DLD1 (cell line): ENCODE results near the gene SMARCA4.

Experiments used
- in situ Hi-C: cut with HindIII; loops from 2 replicates; pipeline ENCODE4 v1.10.0; 2017; ENCODE audit warnings: low sequenced_read_pairs

The SMARCA4 gene

DNA sequence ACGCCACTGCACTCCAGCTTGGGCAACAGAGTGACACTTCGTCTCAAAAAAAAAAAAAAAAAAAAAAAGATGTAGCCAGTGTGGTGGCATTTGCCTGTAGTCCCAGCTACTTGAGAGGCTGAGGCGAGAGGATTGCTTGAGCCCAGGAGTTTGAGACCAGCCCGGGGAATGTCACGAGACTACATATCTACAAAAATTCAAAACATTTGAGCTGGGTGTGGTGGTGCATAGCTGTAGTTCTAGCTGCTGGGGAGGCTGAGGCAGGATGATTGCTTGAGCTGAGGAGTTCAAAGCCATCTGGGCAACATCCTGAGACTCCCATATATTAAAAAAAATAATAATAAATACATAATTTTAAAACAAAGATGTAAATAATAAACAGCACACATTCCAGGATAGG lies 46.6 kb downstream of the SMARCA4 start:
- in situ Hi-C loops, result no loop called here

- in situ Hi-C loops, result no loop called here
Measured at GRCh38 chr19:11007962-11008532, 47.2 kb downstream of the SMARCA4 start.

- in situ Hi-C loops, result no loop called here
Measured at GRCh38 chr19:11010041-11010440, 49.2 kb downstream of the SMARCA4 start.

GRCh38 chr19:11012507-11012906 lies 51.7 kb downstream of the SMARCA4 start:
- in situ Hi-C loops, result no loop called here

DNA sequence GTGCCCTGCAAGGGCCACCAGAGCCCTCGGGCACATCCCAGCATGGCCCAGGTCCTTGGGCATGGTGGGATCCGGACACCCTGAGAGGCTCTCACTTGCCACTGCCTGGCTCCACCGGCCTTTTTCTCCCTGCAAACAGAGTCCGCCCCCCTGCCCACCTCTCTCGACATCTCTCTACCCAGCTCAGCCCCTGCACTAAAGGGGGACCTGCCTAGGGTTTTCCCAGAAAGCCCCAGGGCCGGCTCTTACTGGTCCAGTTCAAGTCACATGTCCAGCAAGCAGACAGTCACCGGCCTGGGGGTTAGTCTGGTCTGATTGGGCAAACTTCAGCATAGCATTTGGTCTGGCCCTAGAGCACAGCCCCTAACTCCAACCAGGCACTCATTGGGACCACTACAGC lies 52.9 kb downstream of the SMARCA4 start:
- in situ Hi-C loops, result no loop called here

DNA sequence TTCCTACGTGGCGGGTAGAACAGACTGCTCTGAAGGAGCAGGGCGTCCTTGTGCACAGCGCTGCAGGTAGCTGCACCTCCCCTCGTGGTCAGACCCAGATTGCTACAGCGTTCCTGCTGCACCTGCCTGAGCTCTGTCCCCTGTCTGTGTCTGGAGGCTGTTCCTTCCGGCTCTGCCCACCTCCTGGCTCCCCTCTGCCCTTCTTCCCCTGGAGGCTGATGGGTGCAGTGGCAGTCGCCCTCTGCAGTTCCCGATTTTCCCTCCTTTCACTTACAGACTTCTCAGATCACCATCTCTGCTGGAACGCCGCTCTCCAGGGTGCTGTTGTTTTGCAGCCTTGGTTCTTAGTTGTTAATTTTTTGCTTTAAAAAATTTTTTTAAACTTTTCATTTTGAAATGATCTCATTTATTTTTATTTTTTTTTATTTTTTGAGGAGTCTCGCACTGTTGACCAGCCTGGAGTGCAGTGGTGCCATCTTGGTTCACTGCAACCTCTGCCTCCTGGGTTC lies 53.6 kb downstream of the SMARCA4 start:
- in situ Hi-C loops, result no loop called here

GRCh38 chr19:11016631-11017030 lies 55.8 kb downstream of the SMARCA4 start:
- in situ Hi-C loops, result no loop called here

GRCh38 chr19:11017275-11018035 lies 56.6 kb downstream of the SMARCA4 start:
- in situ Hi-C loops, result no loop called here

GRCh38 chr19:11018179-11018578 lies 57.3 kb downstream of the SMARCA4 start:
- in situ Hi-C loops, result no loop called here

GRCh38 chr19:11018763-11019162 lies 57.9 kb downstream of the SMARCA4 start:
- in situ Hi-C loops, result no loop called here

DNA sequence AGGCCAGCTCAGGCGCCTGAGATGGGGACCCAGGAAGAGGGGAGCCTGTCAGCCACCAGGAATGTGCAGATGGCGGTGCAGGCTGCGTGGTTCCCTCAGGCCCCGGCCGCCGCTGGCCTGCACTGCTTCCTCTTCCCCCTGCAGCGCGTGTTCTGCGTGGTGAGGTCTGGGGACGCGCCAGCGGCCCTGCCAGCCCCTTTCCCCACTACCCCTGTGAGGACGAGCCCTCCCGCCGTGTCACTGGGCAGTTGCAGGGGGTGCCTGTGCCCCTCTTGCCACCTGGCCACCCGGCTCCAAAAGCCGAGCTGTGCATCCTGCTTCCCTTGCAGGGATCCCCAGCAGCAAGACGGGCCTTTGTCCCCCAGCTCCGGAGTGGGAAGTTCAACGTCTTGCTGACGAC lies 58.4 kb downstream of the SMARCA4 start:
- in situ Hi-C loops, result no loop called here

GRCh38 chr19:11019824-11020223 lies 59.0 kb downstream of the SMARCA4 start:
- in situ Hi-C loops, result no loop called here

- in situ Hi-C loops, result no loop called here
Measured at GRCh38 chr19:11020423-11020822, 59.6 kb downstream of the SMARCA4 start.

DNA sequence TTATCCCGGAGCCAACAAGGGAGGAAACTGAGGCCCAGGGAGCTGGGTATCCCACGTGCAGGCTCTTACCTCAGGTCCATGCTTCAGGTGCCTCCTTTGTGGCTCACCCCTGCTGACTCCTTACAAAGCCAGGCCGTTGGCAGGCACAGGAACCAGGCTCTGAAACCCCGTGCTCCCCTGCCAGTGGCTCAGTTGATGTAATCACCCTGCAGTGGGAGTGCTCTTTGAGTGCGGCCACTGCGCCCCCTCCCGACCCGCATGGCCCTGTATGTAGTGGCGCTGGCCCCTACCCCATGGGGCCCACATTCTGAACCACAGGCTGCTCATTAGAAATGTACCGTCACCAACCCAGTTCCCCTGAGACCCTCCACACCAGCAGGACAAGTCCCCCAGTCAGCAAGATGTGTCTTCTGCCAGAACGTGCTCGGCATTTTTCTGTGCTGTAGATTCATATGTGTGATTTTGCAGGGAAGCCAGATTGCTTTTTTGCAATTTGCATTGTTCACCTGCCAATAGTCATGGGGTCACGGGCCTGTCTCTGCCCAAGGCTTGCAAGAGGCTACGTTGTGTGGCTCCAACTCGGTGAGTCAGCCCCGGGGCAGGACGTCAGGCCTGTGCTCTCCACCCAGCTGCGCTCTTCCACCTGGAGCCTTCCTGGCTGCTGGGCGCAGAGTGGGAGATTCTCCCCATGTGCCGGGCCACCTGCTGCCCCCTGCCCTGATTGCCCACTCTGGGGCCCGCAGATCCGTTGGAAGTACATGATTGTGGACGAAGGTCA lies 60.3 kb downstream of the SMARCA4 start:
- in situ Hi-C loops, result no loop called here

GRCh38 chr19:11021760-11022144 lies 60.9 kb downstream of the SMARCA4 start:
- in situ Hi-C loops, result no loop called here

GRCh38 chr19:11023016-11023415 lies 62.2 kb downstream of the SMARCA4 start:
- in situ Hi-C loops, result no loop called here

DNA sequence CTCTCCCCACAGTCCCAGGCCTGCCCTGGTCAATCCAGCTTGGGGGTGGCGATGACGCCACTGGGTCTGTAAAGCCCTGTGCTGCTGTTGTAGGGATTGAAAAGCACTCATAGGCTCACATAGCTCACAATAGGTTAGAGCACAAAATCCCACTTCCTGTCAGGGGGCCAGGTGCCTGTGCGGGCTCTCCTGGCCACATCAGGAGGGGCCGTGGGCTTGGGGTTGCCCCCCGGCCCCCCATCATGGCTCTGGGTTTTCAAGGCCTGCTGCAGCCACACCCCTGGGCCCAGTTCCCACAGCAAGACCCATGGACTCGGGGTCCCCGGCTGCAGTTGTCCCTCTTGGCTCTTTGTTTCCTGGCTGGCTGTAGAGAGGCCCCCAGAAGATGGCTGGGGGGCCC lies 62.9 kb downstream of the SMARCA4 start:
- in situ Hi-C loops, result no loop called here

DNA sequence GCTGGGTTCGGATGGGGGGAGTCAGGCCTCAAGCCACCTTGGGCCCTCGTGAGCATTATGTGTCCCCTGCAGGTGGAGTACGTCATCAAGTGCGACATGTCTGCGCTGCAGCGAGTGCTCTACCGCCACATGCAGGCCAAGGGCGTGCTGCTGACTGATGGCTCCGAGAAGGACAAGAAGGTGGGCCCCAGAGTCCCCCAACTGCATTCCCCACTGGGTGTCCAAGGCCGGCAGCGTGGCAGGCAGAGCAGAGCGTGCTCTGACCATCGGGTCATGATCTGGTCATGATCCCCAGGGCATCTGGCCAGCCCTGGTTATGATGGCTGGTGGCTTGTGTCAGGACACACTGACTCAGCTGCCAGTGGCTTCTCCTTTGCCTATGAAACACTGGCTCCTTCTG lies 63.4 kb downstream of the SMARCA4 start:
- in situ Hi-C loops, result no loop called here

DNA sequence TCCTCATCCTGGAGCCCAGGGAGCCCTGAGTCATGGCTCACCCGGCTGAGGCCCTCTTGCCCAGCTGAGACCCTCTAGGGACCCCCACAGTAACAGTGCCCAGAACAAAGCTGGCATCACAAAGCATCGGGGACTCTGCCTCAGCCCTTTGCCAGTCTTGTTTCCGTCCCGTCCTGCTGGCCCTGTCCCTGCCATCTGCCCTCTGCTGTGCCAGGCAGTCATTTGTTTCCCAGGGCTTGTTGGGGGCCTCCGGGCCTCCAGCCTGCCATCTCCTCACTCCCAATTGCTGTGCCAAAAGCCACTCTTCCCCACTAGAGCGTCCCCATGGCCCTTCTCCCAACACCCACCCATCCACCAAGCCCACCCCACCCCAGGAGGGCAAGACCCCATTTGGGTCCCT lies 64.2 kb downstream of the SMARCA4 start:
- in situ Hi-C loops, result loop anchor here (5.0 kb wide), 1 partner anchor 37 kb away; no protein-coding TSS in a partner anchor

GRCh38 chr19:11025445-11025844 lies 64.6 kb downstream of the SMARCA4 start:
- in situ Hi-C loops, result loop anchor here (5.0 kb wide), 1 partner anchor 37 kb away; no protein-coding TSS in a partner anchor

GRCh38 chr19:11025997-11026396 lies 65.2 kb downstream of the SMARCA4 start:
- in situ Hi-C loops, result loop anchor here (5.0 kb wide), 1 partner anchor 36 kb away; no protein-coding TSS in a partner anchor
